Activated gamma-delta T cell treated with anti-CD3 and anti-CD28 coated beads, Interleukin-2, amount 50 U/mL, for 16 hours (primary cell): ENCODE data around the gene TCF4.

Experiments used
- DNase-seq: peaks from one replicate; pipeline ENCODE4 v3.0.0-alpha.2; 2020; ENCODE audit warnings: low read depth

Gene TCF4

GRCh38 chr18:55256929-55257289 is 331.1 kb downstream of the TCF4 start:
- DNase-seq = no peak

GRCh38 chr18:55256226-55256928 is 331.6 kb downstream of the TCF4 start:
- DNase-seq = no peak

- DNase-seq = no peak
Observed at GRCh38 chr18:55253814-55254213, 334.2 kb downstream of the TCF4 start.

GRCh38 chr18:55252901-55253300 is 335.1 kb downstream of the TCF4 start:
- DNase-seq = no peak

GRCh38 chr18:55252053-55252675 is 335.8 kb downstream of the TCF4 start:
- DNase-seq = no peak

- no peak for DNase-seq
Observed at GRCh38 chr18:55251254-55251971, 336.6 kb downstream of the TCF4 start.

GRCh38 chr18:55250768-55251173 is 337.2 kb downstream of the TCF4 start:
- no peak for DNase-seq

- no peak for DNase-seq
Observed at GRCh38 chr18:55249550-55249949, 338.4 kb downstream of the TCF4 start.

- no peak for DNase-seq
Observed at GRCh38 chr18:55248495-55248894, 339.5 kb downstream of the TCF4 start.

GRCh38 chr18:55247032-55247431 is 341.0 kb downstream of the TCF4 start:
- DNase-seq = no peak

GRCh38 chr18:55246278-55246677 is 341.7 kb downstream of the TCF4 start:
- no peak for DNase-seq

GRCh38 chr18:55245211-55245614 is 342.8 kb downstream of the TCF4 start:
- DNase-seq = no peak

GRCh38 chr18:55244546-55244945 is 343.4 kb downstream of the TCF4 start:
- no peak for DNase-seq

GRCh38 chr18:55243857-55244256 is 344.1 kb downstream of the TCF4 start:
- no peak for DNase-seq

GRCh38 chr18:55243255-55243654 is 344.7 kb downstream of the TCF4 start:
- no peak for DNase-seq

- DNase-seq = no peak
Observed at GRCh38 chr18:55240978-55241377, 347.0 kb downstream of the TCF4 start.

- DNase-seq = no peak
Observed at GRCh38 chr18:55239740-55240139, 348.3 kb downstream of the TCF4 start.

GRCh38 chr18:55237660-55238059 is 350.3 kb downstream of the TCF4 start:
- no peak for DNase-seq

- DNase-seq = no peak
Observed at GRCh38 chr18:55236150-55236931, 351.7 kb downstream of the TCF4 start.

- no peak for DNase-seq
Observed at GRCh38 chr18:55235094-55235461, 352.9 kb downstream of the TCF4 start.

GRCh38 chr18:55234366-55235093 is 353.5 kb downstream of the TCF4 start:
- no peak for DNase-seq

- DNase-seq = no peak
Observed at GRCh38 chr18:55233857-55234256, 354.1 kb downstream of the TCF4 start.
